ENCODE data around the gene NOTUM.
A peak's percentile ranks its signal among the peaks of the same experiment; 100 is the strongest.

Gene NOTUM

GRCh38 chr17:81927152-81927652 is 33.8 kb downstream of the NOTUM start:
- peak overlapping the region; percentile 98 for H3K27ac ChIP-seq
- ChIA-PET CTCF (interaction anchor here (0.6 to 1.3 kb wide), 2 partner anchors 32 to 103 kb away, joined by 3 read pairs; no protein-coding TSS in a partner anchor), POLR2A (ENCODE audit: low non-redundant PET) (interaction anchor here (1.2 kb wide), 1 partner anchor 10 kb away, joined by 3 read pairs; no protein-coding TSS in a partner anchor)
- no peak for TF ChIP-seq CTCF (conservative IDR thresholded peaks at IDR 0.05; ENCODE audit: low read depth)
- DNase-seq (ENCODE audit: low spot score): no peak

GRCh38 chr17:81926451-81927151 is 34.4 kb downstream of the NOTUM start:
- CTCF ChIA-PET: interaction anchor here (0.6 to 1.3 kb wide), 2 partner anchors 33 to 104 kb away, joined by 3 read pairs; no protein-coding TSS in a partner anchor
- no peak for TF ChIP-seq CTCF (conservative IDR thresholded peaks at IDR 0.05; ENCODE audit: low read depth)
- H3K27ac ChIP-seq: peak overlapping the region; percentile 98
- POLR2A ChIA-PET (ENCODE audit: low non-redundant PET): interaction anchor here (1.2 kb wide), 1 partner anchor 10 kb away, joined by 3 read pairs; no protein-coding TSS in a partner anchor
- DNase-seq (ENCODE audit: low spot score): peak; percentile 71

GRCh38 chr17:81925860-81926450 is 35.0 kb downstream of the NOTUM start:
- CTCF ChIA-PET: interaction anchor here (0.6 to 1.3 kb wide), 2 partner anchors 12 to 104 kb away, joined by 3 read pairs; no protein-coding TSS in a partner anchor
- H3K27ac ChIP-seq: peak overlapping the region; percentile 98
- POLR2A ChIA-PET (ENCODE audit: low non-redundant PET): no interaction called here
- DNase-seq (ENCODE audit: low spot score): no peak
- no peak for TF ChIP-seq CTCF (conservative IDR thresholded peaks at IDR 0.05; ENCODE audit: low read depth)

GRCh38 chr17:81924557-81925532 is 36.1 kb downstream of the NOTUM start:
- H3K27ac ChIP-seq: peak overlapping the region; percentile 98
- CTCF ChIA-PET: interaction anchor here (1.3 kb wide), 1 partner anchor 35 kb away, joined by 3 read pairs; no protein-coding TSS in a partner anchor
- TF ChIP-seq CTCF (conservative IDR thresholded peaks at IDR 0.05; ENCODE audit: low read depth): no peak
- POLR2A ChIA-PET (ENCODE audit: low non-redundant PET): interaction anchor here (0.6 kb wide), 1 partner anchor 15 kb away, joined by 3 read pairs; no protein-coding TSS in a partner anchor
- no peak for DNase-seq (ENCODE audit: low spot score)

GRCh38 chr17:81923302-81924260 is 37.4 kb downstream of the NOTUM start:
- peak; percentile 68 for DNase-seq (ENCODE audit: low spot score)
- ChIA-PET POLR2A (ENCODE audit: low non-redundant PET) (no interaction called here), CTCF (interaction anchor here (0.6 to 1.3 kb wide), 5 partner anchors 11 to 143 kb away, joined by 3 to 5 read pairs (median 4); no protein-coding TSS in a partner anchor)
- TF ChIP-seq CTCF (conservative IDR thresholded peaks at IDR 0.05; ENCODE audit: low read depth): no peak
- peak overlapping the region; percentile 98 for H3K27ac ChIP-seq
